Effector memory CD4-positive, alpha-beta T cell (primary cell): Measurements from ENCODE around the gene RHD.
A peak's percentile ranks its signal among the peaks of the same experiment; 100 is the strongest.
"Not testable (repeated sequence)": the region's sequence is repeated elsewhere in the genome, so short reads cannot be mapped to it uniquely, and the experiment has no call there.

Source experiments
- DNase-seq, 3 donors: peaks; one replicate each; pipeline ENCODE4 v3.0.0-alpha.2; 2020
- H3K27ac ChIP-seq: 2 replicates; pipeline ENCODE4 v1.7.0; 2013; ENCODE audit warnings: mild to moderate bottlenecking, low read length, moderate library complexity; ENCODE audit not compliant: insufficient read depth, poor library complexity, severe bottlenecking
- H3K27me3 ChIP-seq: replicated peaks from 2 replicates; pipeline ENCODE4 v1.7.0; 2013; ENCODE audit warnings: mild to moderate bottlenecking, low read length; ENCODE audit not compliant: insufficient read depth, control insufficient read depth, poor library complexity, severe bottlenecking
- H3K36me3 ChIP-seq: 2 replicates; pipeline ENCODE4 v1.7.0; 2013; ENCODE audit warnings: mild to moderate bottlenecking, low read length, moderate library complexity; ENCODE audit not compliant: control insufficient read depth, insufficient read depth
- H3K4me1 ChIP-seq: 2 replicates; pipeline ENCODE4 v1.7.0; 2013; ENCODE audit warnings: low read length, mild to moderate bottlenecking; ENCODE audit not compliant: control insufficient read depth, insufficient read depth, poor library complexity, severe bottlenecking
- H3K4me3 ChIP-seq: 2 replicates; pipeline ENCODE4 v1.7.0; 2013; ENCODE audit warnings: low read length, low read depth, mild to moderate bottlenecking; ENCODE audit not compliant: insufficient read depth, poor library complexity, severe bottlenecking
- H3K9me3 ChIP-seq: 2 replicates; pipeline ENCODE4 v1.7.0; 2013; ENCODE audit warnings: mild to moderate bottlenecking, low read length, moderate library complexity; ENCODE audit not compliant: control insufficient read depth

RHD gene

GRCh38 chr1:25349606-25350005 is 77.3 kb downstream of the RHD start:
- peaks cover 40% of the 10 kb centered on the region for H3K36me3 ChIP-seq
- no peaks in the 10 kb centered on the region for H3K4me1 ChIP-seq

GRCh38 chr1:25355841-25356395 is 83.6 kb downstream of the RHD start:
- no peak for DNase-seq
- Histone ChIP-seq H3K27me3 (no peaks in the 10 kb centered on the region), H3K36me3 (peaks cover 63% of the 10 kb centered on the region), H3K9me3 (no peaks in the 10 kb centered on the region), H3K4me3 (no peak overlapping the region), H3K4me1 (peaks cover 14% of the 10 kb centered on the region), H3K27ac (peak overlapping the region; percentile 49)

More at GRCh38 chr1:25349606-25350005, 77.3 kb downstream of the RHD start:
- Histone ChIP-seq H3K4me3 (no peak overlapping the region), H3K27ac (no peak overlapping the region), H3K27me3 (no peaks in the 10 kb centered on the region), H3K9me3 (no peaks in the 10 kb centered on the region)
- no peak for DNase-seq

GRCh38 chr1:25356441-25356840 is 84.1 kb downstream of the RHD start:
- no peaks in the 10 kb centered on the region for H3K9me3 ChIP-seq
- no peaks in the 10 kb centered on the region for H3K27me3 ChIP-seq
- H3K27ac ChIP-seq: peak overlapping the region; percentile 49
- H3K36me3 ChIP-seq: peaks cover 68% of the 10 kb centered on the region
- DNase-seq: no peak
- H3K4me3 ChIP-seq: no peak overlapping the region
- H3K4me1 ChIP-seq: peaks cover 14% of the 10 kb centered on the region

- Histone ChIP-seq H3K27ac (peak overlapping the region; percentile 49), H3K27me3 (no peaks in the 10 kb centered on the region), H3K4me1 (peaks cover 14% of the 10 kb centered on the region), H3K4me3 (no peak overlapping the region), H3K36me3 (peaks cover 69% of the 10 kb centered on the region), H3K9me3 (no peaks in the 10 kb centered on the region)
- no peak for DNase-seq
These were observed 84.5 kb downstream of the RHD start for GRCh38 chr1:25356848-25357247.

- Histone ChIP-seq H3K4me3 (no peak overlapping the region), H3K9me3 (no peaks in the 10 kb centered on the region), H3K27ac (no peak overlapping the region), H3K4me1 (peaks cover 9% of the 10 kb centered on the region), H3K36me3 (peaks cover 44% of the 10 kb centered on the region), H3K27me3 (no peaks in the 10 kb centered on the region)
- DNase-seq: no peak
These were observed 88.6 kb downstream of the RHD start for GRCh38 chr1:25360596-25361581.

GRCh38 chr1:25361901-25362300 is 89.6 kb downstream of the RHD start:
- DNase-seq: no peak
- Histone ChIP-seq H3K27ac (no peak overlapping the region), H3K36me3 (peaks cover 33% of the 10 kb centered on the region)

GRCh38 chr1:25362634-25363559 is 90.6 kb downstream of the RHD start:
- not testable (repeated sequence) for H3K4me1 ChIP-seq, H3K4me3 ChIP-seq, H3K9me3 ChIP-seq, H3K27me3 ChIP-seq, DNase-seq, H3K27ac ChIP-seq
- H3K36me3 ChIP-seq: peaks cover 28% of the 10 kb centered on the region

More at GRCh38 chr1:25361901-25362300, 89.6 kb downstream of the RHD start:
- no peaks in the 10 kb centered on the region for H3K4me1 ChIP-seq
- H3K4me3 ChIP-seq: no peak overlapping the region
- no peaks in the 10 kb centered on the region for H3K27me3 ChIP-seq
- no peaks in the 10 kb centered on the region for H3K9me3 ChIP-seq

GRCh38 chr1:25369241-25369640 is 96.9 kb downstream of the RHD start:
- no peak for DNase-seq
- Histone ChIP-seq H3K4me3 (no peak overlapping the region), H3K4me1 (no peaks in the 10 kb centered on the region), H3K9me3 (no peaks in the 10 kb centered on the region), H3K27ac (no peak overlapping the region), H3K36me3 (no peaks in the 10 kb centered on the region), H3K27me3 (no peaks in the 10 kb centered on the region)

- H3K9me3 ChIP-seq, H3K27ac ChIP-seq, H3K27me3 ChIP-seq, H3K4me3 ChIP-seq, H3K36me3 ChIP-seq, H3K4me1 ChIP-seq, DNase-seq: not testable (repeated sequence)
These were observed 97.5 kb downstream of the RHD start for GRCh38 chr1:25369691-25370271.
